NK-92 treated with Interleukin-12 subunit alpha and Interleukin-12 subunit beta, amount 100 ng/mL, for 24 hours (cell line): ENCODE results near the gene PGC.

Experiments
- DNase-seq: peaks from one replicate; lab custom pipeline; 2025; lab: John Stamatoyannopoulos, UW

Gene PGC

GRCh38 chr6:41697861-41698781 lies 49.1 kb downstream of the PGC start:
- DNase-seq: no peak

GRCh38 chr6:41696788-41697187 lies 50.4 kb downstream of the PGC start:
- DNase-seq: no peak

- DNase-seq: no peak
Measured at GRCh38 chr6:41695825-41696224, 51.4 kb downstream of the PGC start.

GRCh38 chr6:41694815-41695526 lies 52.2 kb downstream of the PGC start:
- DNase-seq: no peak

GRCh38 chr6:41693281-41694240 lies 53.6 kb downstream of the PGC start:
- no peak for DNase-seq

GRCh38 chr6:41692730-41693129 lies 54.5 kb downstream of the PGC start:
- DNase-seq: no peak

- no peak for DNase-seq
Measured at GRCh38 chr6:41692080-41692675, 55.0 kb downstream of the PGC start.

- DNase-seq: no peak
Measured at GRCh38 chr6:41691426-41692079, 55.6 kb downstream of the PGC start.

- no peak for DNase-seq
Measured at GRCh38 chr6:41690541-41691330, 56.5 kb downstream of the PGC start.

GRCh38 chr6:41689171-41690008 lies 57.8 kb downstream of the PGC start:
- no peak for DNase-seq

GRCh38 chr6:41688256-41688965 lies 58.8 kb downstream of the PGC start:
- no peak for DNase-seq

- DNase-seq: no peak
Measured at GRCh38 chr6:41687501-41688175, 59.6 kb downstream of the PGC start.
